Measurements from ENCODE around the gene AMN1. TPM values are rescaled to one million over a fixed set of nuclear protein-coding genes. Genes with fewer than 3 reads are reported as not detected.

The AMN1 gene
- total and polyA plus RNA-seq, 2 of the 13 experiments (the other 11 are each of a cell fraction or from before 2014, with no cell fraction given), result 7.5 to 26.5 TPM

DNA sequence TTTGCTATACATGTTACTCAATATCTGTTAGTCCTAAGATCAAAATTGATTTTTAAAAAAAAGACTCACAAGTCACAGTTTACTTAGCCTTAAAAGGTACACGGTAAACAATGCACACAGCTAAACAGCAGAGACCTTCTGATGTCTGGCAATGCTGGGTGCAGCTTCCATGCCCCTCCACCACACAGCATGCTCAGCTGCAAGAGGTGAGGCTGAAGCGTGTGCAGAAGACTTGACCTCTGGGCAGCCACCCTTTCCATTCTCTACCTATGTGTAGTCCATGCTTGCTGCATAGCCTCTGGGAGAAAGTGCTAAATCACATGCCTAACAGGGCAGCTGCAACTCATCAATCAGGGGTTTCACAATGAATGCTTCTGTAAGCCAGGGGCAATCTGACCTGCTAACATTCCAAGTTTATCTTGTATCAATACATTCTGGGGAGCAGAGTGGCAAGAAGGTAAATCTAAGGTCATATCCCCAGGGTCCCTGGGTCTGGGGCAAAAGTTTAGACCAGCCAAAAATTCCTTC lies 44.5 kb upstream of the AMN1 start (continued):
- TF ChIP-seq HNF1B (CRISPR knock-in tag; IDR thresholded peaks at IDR 0.05) (no peak), CREBL2 (CRISPR knock-in tag; IDR thresholded peaks at IDR 0.05; ENCODE audit: borderline replicate concordance) (no peak), RNF219 (CRISPR knock-in tag; IDR thresholded peaks at IDR 0.05) (peak; percentile 89), ZNF674 (CRISPR knock-in tag; IDR thresholded peaks at IDR 0.05; ENCODE audit: low read depth) (no peak), ZNF18 (CRISPR knock-in tag; IDR thresholded peaks at IDR 0.05; ENCODE audit: insufficient replicate concordance) (peak; percentile 90), MAF1 (CRISPR knock-in tag; IDR thresholded peaks at IDR 0.05; ENCODE audit: borderline replicate concordance) (no peak), EHMT2 (IDR thresholded peaks at IDR 0.05; ENCODE audit: borderline replicate concordance, low read depth, low read length) (no peak), CC2D1A (CRISPR knock-in tag; IDR thresholded peaks at IDR 0.05) (no peak), PRMT3 (CRISPR knock-in tag; IDR thresholded peaks at IDR 0.05; ENCODE audit: borderline replicate concordance, low read depth) (no peak), KDM1A (CRISPR knock-in tag; IDR thresholded peaks at IDR 0.05) (peak; percentile 68; the same call in 1 of the 2 replicates), HES4 (CRISPR knock-in tag; IDR thresholded peaks at IDR 0.05; ENCODE audit: borderline replicate concordance) (no peak), NFKBIZ (CRISPR knock-in tag; IDR thresholded peaks at IDR 0.05) (peak; percentile 64; the same call in 1 of the 2 replicates), HNRNPL (IDR thresholded peaks at IDR 0.05; ENCODE audit: low read depth, low read length) (no peak), ZNF281 (CRISPR knock-in tag; IDR thresholded peaks at IDR 0.05; ENCODE audit: borderline replicate concordance) (peak; percentile 92; the same call in 1 of the 2 replicates), ZNF274 (CRISPR knock-in tag; IDR thresholded peaks at IDR 0.05) (no peak), NFIC (IDR thresholded peaks at IDR 0.05; ENCODE audit: low read length) (peak; percentile 94)
- TF ChIP-seq, protein P1, sequence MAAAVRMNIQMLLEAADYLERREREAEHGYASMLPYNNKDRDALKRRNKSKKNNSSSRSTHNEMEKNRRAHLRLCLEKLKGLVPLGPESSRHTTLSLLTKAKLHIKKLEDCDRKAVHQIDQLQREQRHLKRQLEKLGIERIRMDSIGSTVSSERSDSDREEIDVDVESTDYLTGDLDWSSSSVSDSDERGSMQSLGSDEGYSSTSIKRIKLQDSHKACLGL (CRISPR knock-in tag; IDR thresholded peaks at IDR 0.05), result no peak
- TF ChIP-seq, protein P2, sequence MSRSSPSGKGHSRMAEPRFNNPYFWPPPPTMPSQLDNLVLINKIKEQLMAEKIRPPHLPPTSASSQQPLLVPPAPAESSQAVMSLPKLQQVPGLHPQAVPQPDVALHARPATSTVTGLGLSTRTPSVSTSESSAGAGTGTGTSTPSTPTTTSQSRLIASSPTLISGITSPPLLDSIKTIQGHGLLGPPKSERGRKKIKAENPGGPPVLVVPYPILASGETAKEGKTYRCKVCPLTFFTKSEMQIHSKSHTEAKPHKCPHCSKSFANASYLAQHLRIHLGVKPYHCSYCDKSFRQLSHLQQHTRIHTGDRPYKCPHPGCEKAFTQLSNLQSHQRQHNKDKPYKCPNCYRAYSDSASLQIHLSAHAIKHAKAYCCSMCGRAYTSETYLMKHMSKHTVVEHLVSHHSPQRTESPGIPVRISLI (CRISPR knock-in tag; IDR thresholded peaks at IDR 0.05; ENCODE audit: borderline replicate concordance), result peak; percentile 100

Measured in HepG2 (cell line).